GM23248 (cell line): ENCODE results near the gene DLD.

ENCODE experiments used
- EZH2 ChIP-seq: fragments of 200-600 bp; sonication (generic); IDR thresholded peaks from 2 replicates; pipeline ENCODE4 v1.6.1; 2018; ENCODE audit warnings: antibody characterized with exemption, mild to moderate bottlenecking; ENCODE audit not compliant: insufficient read depth, poor library complexity, severe bottlenecking
- EZH2phosphoT487 ChIP-seq: fragments of 200-600 bp; sonication (generic); IDR thresholded peaks from 2 replicates; pipeline ENCODE4 v1.6.1; 2018; ENCODE audit warnings: antibody characterized with exemption, moderate library complexity, mild to moderate bottlenecking, low read depth; ENCODE audit not compliant: insufficient read depth

DNA sequence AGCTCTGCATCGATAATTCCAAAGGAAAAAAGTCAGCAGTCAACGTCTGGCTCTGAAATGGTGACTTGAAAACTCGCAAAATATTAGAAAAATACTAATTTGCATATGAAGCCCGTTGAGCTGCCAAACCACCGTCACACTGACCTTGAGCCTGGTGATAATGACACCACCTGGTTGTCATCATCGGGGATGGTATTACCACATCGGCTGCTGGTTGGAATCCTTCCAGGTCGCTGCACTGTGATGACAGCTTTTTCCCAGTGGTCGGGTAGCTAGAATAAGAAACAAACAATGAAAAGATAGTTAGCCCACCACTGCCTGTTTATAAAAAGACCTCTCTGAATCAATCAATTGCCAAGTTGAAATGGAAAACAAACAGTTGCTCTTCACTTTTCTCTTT lies 70.4 kb downstream of the DLD start:
- TF ChIP-seq EZH2 (no peak), EZH2phosphoT487 (no peak)
